NCI-H1048 (cell line): ENCODE results near the gene SIPA1L3.
"Not testable (repeated sequence)": the region's sequence is repeated elsewhere in the genome, so short reads cannot be mapped to it uniquely, and the experiment has no call there.

Source experiments
- DNase-seq: peaks from one replicate; lab custom pipeline; 2025; lab: John Stamatoyannopoulos, UW

Gene SIPA1L3

GRCh38 chr19:38020311-38020710, 113.3 kb downstream of the SIPA1L3 start:
- no peak for DNase-seq

GRCh38 chr19:38021352-38021751, 114.3 kb downstream of the SIPA1L3 start:
- no peak for DNase-seq

- DNase-seq = no peak
These were observed 116.0 kb downstream of the SIPA1L3 start for GRCh38 chr19:38022791-38023670.

- DNase-seq = no peak
These were observed 116.9 kb downstream of the SIPA1L3 start for GRCh38 chr19:38023671-38024541.

GRCh38 chr19:38024992-38025908, 118.2 kb downstream of the SIPA1L3 start:
- DNase-seq = no peak

GRCh38 chr19:38025909-38026307, 118.9 kb downstream of the SIPA1L3 start:
- DNase-seq = no peak

- no peak for DNase-seq
These were observed 122.0 kb downstream of the SIPA1L3 start for GRCh38 chr19:38028913-38029510.

- not testable (repeated sequence) for DNase-seq
These were observed 123.0 kb downstream of the SIPA1L3 start for GRCh38 chr19:38030001-38030400.

GRCh38 chr19:38030686-38031422, 123.8 kb downstream of the SIPA1L3 start:
- no peak for DNase-seq

- no peak for DNase-seq
These were observed 124.4 kb downstream of the SIPA1L3 start for GRCh38 chr19:38031423-38031770.

GRCh38 chr19:38032151-38032550, 125.1 kb downstream of the SIPA1L3 start:
- no peak for DNase-seq

GRCh38 chr19:38032951-38033350, 125.9 kb downstream of the SIPA1L3 start:
- no peak for DNase-seq

GRCh38 chr19:38033658-38034491, 126.9 kb downstream of the SIPA1L3 start:
- no peak for DNase-seq

- no peak for DNase-seq
These were observed 127.5 kb downstream of the SIPA1L3 start for GRCh38 chr19:38034492-38034860.

GRCh38 chr19:38035515-38036495, 128.8 kb downstream of the SIPA1L3 start:
- no peak for DNase-seq

GRCh38 chr19:38036707-38037611, 130.0 kb downstream of the SIPA1L3 start:
- no peak for DNase-seq

GRCh38 chr19:38039966-38040365, 133.0 kb downstream of the SIPA1L3 start:
- no peak for DNase-seq

GRCh38 chr19:38042132-38042531, 135.1 kb downstream of the SIPA1L3 start:
- DNase-seq = no peak
